K562 (cell line): ENCODE measurements around the gene MRPL28. TPM values are rescaled to one million over a fixed set of nuclear protein-coding genes. Genes with fewer than 3 reads are reported as not detected.

Source experiments
- ATAC-seq: fragments of 200-7000 bp; cut with Tn5 transposase; 3 replicates; pipeline ENCODE4 v1.9.1; 2020; ENCODE audit warnings: moderate library complexity
- BruUV-seq: library from RNA; stranded (reverse); fragments of 400-500 nt; replicated peaks from 2 replicates; lab custom pipeline; 2021; lab: Mats Ljungman, UMichigan
- CTCF ChIA-PET: fragments of 300-600 bp; formaldehyde crosslinking; extraction: SDS; loops from one replicate; lab custom pipeline; 2021; ENCODE audit warnings: low intra/inter-chr PET ratio; lab: Yijun Ruan, JAX
- POLR2A ChIA-PET: fragments of 300-600, 350-650 bp; sonication (Branson Sonifier 250); formaldehyde crosslinking; extraction: SDS; loops from one replicate; lab custom pipeline; 2021; ENCODE audit warnings: antibody characterized with exemption, inconsistent platforms; lab: Yijun Ruan, JAX
- DNase-seq, 4 experiments: peaks; one replicate each; pipeline versions ENCODE4 v3.0.0 to v3.0.0-alpha.2; 2011 to 2018; ENCODE audit warnings: low spot score in 3 of 4, mixed read lengths in 3 of 4; ENCODE audit errors: extremely low read depth in 1 of 4
- FAIRE-seq: peaks from 2 replicates; lab custom pipeline; 2011; peaks lifted over from hg19 to GRCh38; lab: Jason Lieb, UNC
- H2AFZ ChIP-seq: 2 replicates; pipeline ENCODE4 v1.6.0; 2011; ENCODE audit warnings: low read depth, low read length, control low read depth, inconsistent platforms
- H3K27ac ChIP-seq: fragments of 200-600 bp; 3 replicates; pipeline ENCODE4 v1.8.0; 2011; ENCODE audit warnings: low read depth, mild to moderate bottlenecking, control low read depth, inconsistent platforms, low read length, moderate library complexity, mixed read lengths; ENCODE audit errors: extremely low read depth
- H3K27me3 ChIP-seq, 2 experiments: fragments of 300-600 bp in 1 of 2; 2 replicates in 1 of 2; 3 replicates in 1 of 2; pipeline versions ENCODE4 v1.6.0 to v1.8.0; 2011; ENCODE audit warnings: inconsistent platforms in 2 of 2, low read length in 2 of 2, mild to moderate bottlenecking in 1 of 2, mixed read lengths in 1 of 2, moderate library complexity in 1 of 2; ENCODE audit not compliant: control insufficient read depth in 2 of 2, insufficient read depth in 2 of 2
- H3K36me3 ChIP-seq: fragments of 300-600 bp; 3 replicates; pipeline ENCODE4 v1.8.0; 2011; ENCODE audit warnings: mild to moderate bottlenecking, low read length, inconsistent platforms; ENCODE audit not compliant: control insufficient read depth, insufficient read depth
- H3K4me1 ChIP-seq, 2 experiments: fragments of 200-600 bp in 1 of 2; replicated peaks in 1 of 2; 2 replicates in 1 of 2; 3 replicates in 1 of 2; pipeline versions ENCODE4 v1.5.1 to v1.8.0; 2011; ENCODE audit warnings: inconsistent platforms in 2 of 2, low read length in 2 of 2, mild to moderate bottlenecking in 1 of 2, mixed read lengths in 1 of 2, moderate library complexity in 1 of 2; ENCODE audit not compliant: control insufficient read depth in 2 of 2, insufficient read depth in 2 of 2
- H3K4me2 ChIP-seq: 2 replicates; pipeline ENCODE4 v1.6.1; 2011; ENCODE audit warnings: low read length, control low read depth, inconsistent platforms, mixed read lengths; ENCODE audit not compliant: insufficient read depth
- H3K4me3 ChIP-seq: fragments of 200-600 bp; sonication (generic), shearing (Covaris generic); 2 replicates; pipeline ENCODE4 v1.5.1; 2016; ENCODE audit warnings: control low read depth, inconsistent platforms
- H3K79me2 ChIP-seq: fragments of 200-600 bp; 3 replicates; pipeline ENCODE4 v1.8.0; 2011; ENCODE audit warnings: low read length, inconsistent platforms; ENCODE audit not compliant: control insufficient read depth, insufficient read depth
- H3K9ac ChIP-seq, 2 experiments: 2 replicates each; pipeline versions ENCODE4 v1.6.0 to v1.6.1; 2011; ENCODE audit warnings: low read depth in 2 of 2, low read length in 2 of 2, control low read depth in 1 of 2, inconsistent platforms in 1 of 2, mild to moderate bottlenecking in 1 of 2, mixed read lengths in 1 of 2; ENCODE audit not compliant: insufficient read depth in 1 of 2
- H3K9me1 ChIP-seq: one replicate; pipeline ENCODE4 v1.6.0; 2011; ENCODE audit warnings: inconsistent platforms, mild to moderate bottlenecking, low read length, moderate library complexity; ENCODE audit not compliant: control insufficient read depth, insufficient read depth
- H3K9me3 ChIP-seq: replicated peaks from 2 replicates; pipeline ENCODE4 v1.5.1; 2011; ENCODE audit warnings: low read depth, low read length, inconsistent platforms; ENCODE audit not compliant: control insufficient read depth, insufficient read depth
- H4K20me1 ChIP-seq: replicated peaks from 2 replicates; pipeline ENCODE4 v1.6.1; 2011; ENCODE audit warnings: low read length, inconsistent platforms, mixed read lengths; ENCODE audit not compliant: control insufficient read depth, insufficient read depth
- ADNP ChIP-seq: fragments of 200-800 bp; sonication (Bioruptor generic); IDR thresholded peaks from 2 replicates; pipeline ENCODE4 v1.6.1; 2016; ENCODE audit warnings: missing genetic modification characterization, missing compliant biosample characterization
- AFF4 ChIP-seq: sonication (generic); formaldehyde crosslinking; IDR thresholded peaks from 2 replicates; pipeline ENCODE4 v1.8.0; 2023; ENCODE audit warnings: mild to moderate bottlenecking, missing genetic modification reagents
- MAFG ChIP-seq: fragments of 450-650 bp; conservative IDR thresholded peaks from 2 replicates; pipeline ENCODE4 v1.6.1; 2016; ENCODE audit warnings: missing genetic modification characterization, missing compliant biosample characterization
- RAD21 ChIP-seq, 2 experiments: fragments of 250-450 bp in 1 of 2; fragments of 450-650 bp in 1 of 2; sonication (Bioruptor Pico) in 1 of 2; formaldehyde crosslinking in 1 of 2; IDR thresholded peaks in 1 of 2; conservative IDR thresholded peaks in 1 of 2; 2 replicates each; pipeline versions ENCODE4 v1.4.0 to v1.8.0; 2020 to 2022; ENCODE audit warnings: mild to moderate bottlenecking in 2 of 2, moderate library complexity in 1 of 2
- RBM22 ChIP-seq: fragments of 200-400 bp; formaldehyde crosslinking; IDR thresholded peaks from 2 replicates; pipeline ENCODE4 v1.6.1; 2018; ENCODE audit warnings: low read length, low read depth; ENCODE audit not compliant: poor library complexity, severe bottlenecking
- ZBTB33 ChIP-seq: sonication (generic); formaldehyde crosslinking; IDR thresholded peaks from 2 replicates; pipeline ENCODE4 v1.8.1; 2023; ENCODE audit warnings: mild to moderate bottlenecking, missing genetic modification reagents
- ZFPM2 ChIP-seq: fragments of 250-450 bp; sonication (Bioruptor Pico); IDR thresholded peaks from 2 replicates; pipeline ENCODE4 v1.5.1; 2022; ENCODE audit warnings: mild to moderate bottlenecking
- ZNF584 ChIP-seq: fragments of 200-800 bp; sonication (Bioruptor generic); IDR thresholded peaks from 2 replicates; pipeline ENCODE4 v1.6.1; 2016; ENCODE audit warnings: low read depth, mild to moderate bottlenecking, missing genetic modification characterization, missing compliant biosample characterization
- WGBS: fragments of 100-300 bp; shearing (Covaris generic); methylation state at CpG from one replicate; pipeline ENCODE4 v1.1.6; 2016; ENCODE audit warnings: low coverage, mixed read lengths; ENCODE audit not compliant: insufficient coverage; ENCODE audit errors: missing lambda C conversion rate; 5-methylcytosine and 5-hydroxymethylcytosine counted together
- in situ Hi-C: fragments of 300-500 bp; cut with MboI; formaldehyde crosslinking; loops from 4 replicates; pipeline ENCODE4 v1.15.0; 2018; ENCODE audit warnings: inconsistent platforms, mixed read lengths
- intact Hi-C: fragments of 100-400 bp; cut with micrococcal nuclease; formaldehyde crosslinking; loops from 2 replicates; pipeline ENCODE4 v1.14.2; 2022
- polyA plus RNA-seq, 8 experiments: library from polyadenylated mRNA; depleted of rRNA in 4 of 8; stranded (reverse) in 5 of 8; unstranded in 3 of 8; fragments of >200 nt; fragmentation: Nextera tagmentation in 2 of 8; fragmentation: Illumina TruSeq in 1 of 8; extraction: Ambion mirVana in 2 of 8; extraction: Trizol in 1 of 8; gene quantifications; 2 replicates each; pipeline versions ENCODE4 v1.2.1 to v1.2.3, GENCODE V29; 2011 to 2014; ENCODE audit warnings: inconsistent platforms in 1 of 8, missing spikeins in 1 of 8
- total RNA-seq, 7 experiments: library from RNA; depleted of rRNA in 6 of 7; stranded (reverse); fragments of >200 nt in 6 of 7; fragmentation: Illumina TruSeq in 2 of 7; extraction: Trizol in 2 of 7; gene quantifications; 2 replicates each; pipeline versions ENCODE4 v1.2.1 to v1.2.3, GENCODE V29; 2011 to 2021; ENCODE audit warnings: low replicate concordance in 1 of 7

MRPL28 gene
- total and polyA plus RNA-seq, 9 of the 15 experiments (the other 6 are each of a cell fraction or from before 2014, with no cell fraction given), result 2.5 to 323 (median 175) TPM

- TF ChIP-seq AFF4, result no peak
- no peak for TF ChIP-seq ADNP (tag)
- no peak for TF ChIP-seq ZNF584 (CRISPR knock-in tag)
Measured at GRCh38 chr16:320206-320605, 50.1 kb downstream of the MRPL28 start (continued).

- no peak for FAIRE-seq
- H3K9ac ChIP-seq, result peak overlapping the region in 1 of 2 experiments; percentile 4; a peak in 1 of 4 replicates
- 96% methylated on average over 18 of the region's 22 CpGs for WGBS
- in situ Hi-C loops (no loop called here), intact Hi-C loops (no loop called here)
- BruUV-seq, result no TSS peak
- H3K79me2 ChIP-seq, result peaks cover 91% of the 10 kb centered on the region
- no peak overlapping the region for H2AFZ ChIP-seq
- ChIA-PET POLR2A (interaction anchor here (0.7 kb wide), 1 partner anchor 62 kb away, joined by 3 read pairs; no protein-coding TSS in a partner anchor), CTCF (interaction anchor here (0.6 kb wide), 1 partner anchor 116 kb away, joined by 8 read pairs; no protein-coding TSS in a partner anchor)
- H3K9me3 ChIP-seq, result no peaks in the 10 kb centered on the region
- H3K27me3 ChIP-seq, result no peaks in the 10 kb centered on the region
- ATAC-seq, result peak; percentile 88
- H4K20me1 ChIP-seq, result peaks cover 25% of the 10 kb centered on the region; the same call in 1 of the 2 replicates
- peaks cover 62% of the 10 kb centered on the region for H3K36me3 ChIP-seq
- no peak overlapping the region for H3K4me3 ChIP-seq
- peaks cover under 1% of the 10 kb centered on the region for H3K9me1 ChIP-seq
- H3K4me1 ChIP-seq, result peaks cover 2 to 49% of the 10 kb centered on the region in 2 experiments; a peak in 4 of 5 replicates
- no peak overlapping the region for H3K27ac ChIP-seq
- H3K4me2 ChIP-seq, result no peak overlapping the region
- peak in 2 of 4 experiments; percentile 37 to 43 for DNase-seq
- TF ChIP-seq RBM22 (peak; percentile 56), MAFG (tag) (no peak), ZBTB33 (peak; percentile 99), ZFPM2 (CRISPR knock-in tag) (no peak), RAD21 (CRISPR knock-in tag; conservative IDR thresholded peaks at IDR 0.05 in 1 of 2, IDR thresholded peaks at IDR 0.05 in 1 of 2) (peak in 1 of 2 experiments; percentile 16; a peak in 1 of 4 replicates), AFF4 (no peak)
Measured at GRCh38 chr16:318628-319027, 51.7 kb downstream of the MRPL28 start.
